ENCODE data around the gene IL22RA1.
A peak's percentile ranks its signal among the peaks of the same experiment; 100 is the strongest.

IL22RA1 gene

DNA sequence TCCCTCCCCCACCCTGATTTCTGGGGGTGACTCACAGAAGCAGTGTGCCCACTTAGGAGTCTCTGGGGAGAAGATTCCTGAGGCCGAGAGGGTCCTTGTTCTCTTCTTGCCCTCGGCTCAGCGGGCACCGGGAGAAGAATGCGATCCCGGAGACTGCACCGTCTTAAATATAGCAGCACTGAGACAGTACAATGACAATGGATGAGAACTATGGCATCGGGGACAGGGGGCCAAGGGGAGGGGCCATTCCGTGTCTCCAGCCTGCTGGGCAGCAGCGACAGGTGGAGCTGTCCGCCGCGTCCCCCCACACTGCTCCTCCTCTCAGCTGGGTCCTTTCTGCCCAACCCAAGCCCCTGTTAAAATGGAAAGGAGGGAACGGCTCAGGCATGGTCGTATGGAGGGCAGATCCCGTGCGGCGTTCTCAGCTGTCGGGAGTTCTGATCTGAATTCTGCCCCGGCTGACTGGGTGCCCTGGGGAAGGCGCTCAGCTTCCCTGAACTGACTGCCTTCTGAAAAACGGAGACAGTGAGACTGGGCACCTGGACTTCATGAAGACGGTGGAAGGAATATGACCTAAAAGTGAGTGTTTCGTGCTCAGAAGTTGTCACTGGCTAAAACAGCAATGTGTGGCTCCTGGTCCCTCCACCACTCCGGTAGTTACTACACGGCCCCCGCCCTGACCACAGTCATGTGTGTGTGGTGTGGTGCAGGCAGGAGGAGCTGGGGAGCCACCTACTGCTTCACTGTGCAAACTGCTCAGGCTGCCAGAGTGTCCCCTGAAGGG lies 30.8 kb downstream of the IL22RA1 start, which contains the start of gene MYOM3:
TSS of gene MYOM3 (minus strand) at position 140 of the 784 bp plus-strand sequence. CDS start 3,499 bp downstream, outside the sequence.
- DNase-seq (ENCODE audit: low read depth in 2 of 2), result peak; percentile 34 to 56

DNA sequence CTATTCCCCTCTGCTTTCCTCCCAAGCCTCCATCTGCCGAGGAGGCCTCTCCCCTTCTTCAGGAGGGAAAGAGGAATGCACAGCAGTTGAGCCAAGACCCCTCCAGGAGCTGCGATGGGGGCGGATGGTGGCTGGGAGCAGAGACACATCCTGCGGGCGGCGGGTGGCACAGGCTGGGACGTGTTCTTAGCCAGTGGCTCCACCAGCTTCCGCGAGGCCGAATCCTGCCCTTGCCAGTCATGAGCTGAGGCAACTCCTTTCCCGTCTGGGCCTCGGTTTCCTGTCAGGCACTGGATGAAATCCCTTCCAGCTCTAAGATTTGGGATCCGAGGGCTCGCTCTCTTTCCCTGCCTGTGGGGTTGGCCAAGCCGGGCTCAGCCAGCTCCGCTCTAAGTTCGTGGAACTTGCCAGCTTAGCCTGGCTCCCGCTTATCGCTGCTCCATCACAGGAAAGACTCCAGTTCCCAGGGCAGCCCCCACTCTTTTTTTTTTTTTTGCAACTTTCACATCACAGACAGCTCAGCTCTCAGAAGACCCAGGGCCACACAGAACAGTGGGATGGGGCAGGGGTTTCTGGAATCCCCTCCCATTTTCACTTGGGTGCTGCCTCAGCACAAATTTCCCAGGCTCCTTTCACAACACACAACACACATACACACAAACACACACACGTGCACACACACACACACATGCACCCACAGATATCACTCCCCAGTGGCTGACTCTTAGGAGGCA lies 31.5 kb downstream of the IL22RA1 start:
- no peak for DNase-seq (ENCODE audit: low read depth in 2 of 2)

DNA sequence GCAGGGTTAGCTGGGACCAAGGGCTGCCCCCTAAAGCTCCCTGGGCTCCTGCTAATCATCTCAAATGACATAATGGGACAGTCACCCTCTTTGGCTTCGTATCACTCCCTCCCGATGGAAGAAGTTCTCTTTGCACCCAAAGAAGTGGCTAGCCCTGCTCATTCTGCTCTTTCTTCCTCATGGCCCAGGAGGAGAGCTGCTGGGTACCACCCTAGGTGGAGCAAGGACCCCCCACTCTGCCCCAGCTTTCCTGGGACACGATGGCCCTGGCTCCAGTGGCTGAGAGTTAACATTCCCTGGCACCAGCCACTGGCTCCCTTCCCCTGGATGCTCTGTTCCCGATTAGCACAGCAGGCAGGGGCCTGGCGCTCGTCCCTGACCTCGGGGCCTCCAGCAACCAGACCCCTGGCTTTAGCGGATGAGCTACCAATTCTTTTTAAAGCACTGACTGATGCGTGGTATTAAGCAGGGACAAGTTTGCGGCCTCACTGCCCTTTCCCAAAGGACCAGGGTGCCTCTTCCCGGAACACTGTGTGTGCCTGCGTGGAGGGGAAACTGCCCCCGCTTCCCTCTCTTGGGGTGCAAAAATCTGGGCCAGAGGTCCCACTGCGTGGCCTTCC lies 32.2 kb downstream of the IL22RA1 start:
- DNase-seq (ENCODE audit: low read depth in 2 of 2), result no peak

DNA sequence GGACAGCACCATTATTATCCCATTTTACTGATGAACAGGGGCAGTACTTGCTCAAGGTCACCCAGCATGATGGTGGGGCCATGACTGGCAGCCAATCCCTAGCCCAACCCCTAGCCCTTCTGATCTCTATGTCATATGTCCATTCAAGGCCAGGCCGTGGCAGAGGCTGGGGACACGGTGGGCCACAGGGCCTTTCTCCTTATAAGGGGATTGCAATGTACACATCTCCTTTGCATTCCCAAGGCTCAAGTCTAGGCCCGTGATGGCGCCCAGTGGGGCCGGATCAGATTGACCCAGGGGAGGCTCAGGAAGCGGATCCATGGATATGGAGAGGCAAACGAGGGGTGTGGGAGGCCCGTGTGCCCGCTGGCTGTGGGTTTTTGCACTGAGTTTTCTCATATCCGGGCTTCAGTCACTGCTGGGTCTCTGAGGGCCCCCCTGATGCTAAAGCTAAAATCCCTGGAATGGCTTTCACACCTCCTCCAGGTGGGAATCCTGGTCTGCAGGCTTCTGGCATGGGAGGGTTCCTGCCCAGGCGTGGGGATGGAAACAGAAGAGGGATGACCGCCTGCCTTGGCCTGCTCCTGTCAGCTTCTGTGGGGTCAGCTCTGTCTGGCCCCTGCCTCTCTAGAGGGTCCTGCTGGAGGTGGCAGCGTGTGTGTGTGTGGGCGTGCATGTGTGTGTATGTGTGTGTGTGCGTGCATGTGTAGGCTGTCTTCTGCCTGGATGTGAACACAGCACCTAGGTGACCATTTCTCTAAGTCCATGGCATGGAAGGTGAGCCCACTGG lies 33.1 kb downstream of the IL22RA1 start:
- DNase-seq (ENCODE audit: low read depth in 2 of 2), result no peak

DNA sequence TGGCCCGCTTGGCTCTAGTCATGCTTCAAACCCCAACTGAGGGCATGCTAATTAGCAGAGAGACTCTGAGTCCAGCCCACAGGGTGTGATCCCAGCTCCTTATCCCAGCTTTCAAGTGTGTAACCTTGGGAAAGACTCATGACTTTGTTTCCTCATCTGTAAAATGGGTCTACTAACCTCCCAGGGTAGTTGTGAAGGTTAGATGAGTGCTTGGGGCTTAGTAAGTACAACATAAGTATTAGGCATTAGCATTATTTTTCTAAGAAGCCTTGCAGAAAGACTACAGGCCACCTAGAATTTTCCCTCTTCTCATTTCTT lies 33.8 kb downstream of the IL22RA1 start:
- DNase-seq (ENCODE audit: low read depth in 2 of 2), result no peak

DNA sequence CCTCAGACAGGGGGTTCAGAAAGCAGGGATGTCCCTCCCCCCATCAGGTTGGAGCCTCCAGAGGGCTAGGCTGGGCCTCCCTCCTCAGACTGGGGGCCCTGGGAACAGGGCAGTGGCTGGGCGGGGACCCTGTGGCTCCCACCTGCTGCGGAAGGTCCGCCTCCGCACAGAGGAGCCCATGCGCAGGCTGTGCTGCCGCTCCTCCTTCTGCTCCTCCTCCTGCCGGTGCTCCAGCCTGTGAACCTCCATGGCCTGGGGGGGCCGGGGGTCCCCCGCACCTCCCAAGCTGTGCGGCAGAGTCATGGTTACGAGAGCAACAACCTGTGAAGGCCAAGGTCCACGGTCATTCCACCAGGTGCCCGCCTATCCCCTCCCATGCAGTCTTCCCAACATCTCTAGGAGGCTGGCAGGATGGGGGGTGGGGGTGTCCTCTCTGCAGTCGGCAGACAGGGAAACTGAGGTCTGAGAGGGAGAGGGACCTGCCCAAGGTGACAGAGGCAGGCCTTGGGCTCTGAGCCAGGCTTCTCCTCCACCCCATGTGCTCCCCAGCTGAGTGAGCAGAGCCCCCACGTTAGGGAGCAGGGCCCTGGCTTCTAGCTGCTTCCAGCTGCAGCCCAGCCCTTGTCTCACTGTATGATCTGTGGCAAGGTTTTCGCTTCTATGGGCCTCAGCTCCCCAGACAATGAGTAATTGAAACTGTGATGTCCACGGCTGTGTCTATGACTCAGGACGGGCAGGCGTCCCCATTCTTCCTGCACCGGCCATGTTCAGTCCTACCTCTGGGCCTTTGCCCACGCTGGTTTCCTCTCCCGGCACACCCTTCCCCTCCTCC lies 34.4 kb downstream of the IL22RA1 start:
- no peak for DNase-seq (ENCODE audit: low read depth in 2 of 2)

DNA sequence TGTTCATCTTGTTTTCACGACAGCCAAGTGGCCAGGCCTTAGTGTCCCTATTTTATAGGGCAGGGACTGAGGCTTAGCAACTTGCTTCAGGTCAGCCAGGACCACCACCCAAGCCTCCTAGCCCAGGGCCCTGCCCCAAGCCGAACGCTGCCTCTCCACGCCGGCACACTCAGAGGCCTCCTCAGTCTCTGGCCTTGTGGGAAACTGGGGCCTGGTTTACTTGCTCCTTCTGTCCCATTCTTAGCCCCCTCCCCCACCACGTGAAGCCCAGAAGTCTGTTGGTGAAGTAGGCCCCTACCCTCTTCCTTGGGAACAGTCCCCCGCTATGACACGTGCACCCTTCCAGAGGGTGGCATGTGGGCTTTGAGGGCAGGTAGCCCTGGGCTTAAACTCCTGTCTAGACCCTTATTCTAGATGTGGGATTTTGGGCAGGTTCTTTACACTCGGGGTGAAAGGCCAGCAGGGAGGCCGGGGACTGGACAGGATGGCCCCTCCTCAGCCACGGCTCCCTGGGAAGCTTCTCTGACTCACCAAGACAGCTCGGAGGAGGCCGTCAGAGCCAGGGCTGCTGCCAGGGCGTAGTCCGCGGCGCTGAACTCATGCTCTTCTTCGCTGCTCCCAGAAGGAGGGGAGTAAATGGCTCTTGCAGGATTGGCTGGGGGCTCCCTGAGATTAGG lies 35.3 kb downstream of the IL22RA1 start:
- DNase-seq (ENCODE audit: low read depth in 2 of 2), result no peak

DNA sequence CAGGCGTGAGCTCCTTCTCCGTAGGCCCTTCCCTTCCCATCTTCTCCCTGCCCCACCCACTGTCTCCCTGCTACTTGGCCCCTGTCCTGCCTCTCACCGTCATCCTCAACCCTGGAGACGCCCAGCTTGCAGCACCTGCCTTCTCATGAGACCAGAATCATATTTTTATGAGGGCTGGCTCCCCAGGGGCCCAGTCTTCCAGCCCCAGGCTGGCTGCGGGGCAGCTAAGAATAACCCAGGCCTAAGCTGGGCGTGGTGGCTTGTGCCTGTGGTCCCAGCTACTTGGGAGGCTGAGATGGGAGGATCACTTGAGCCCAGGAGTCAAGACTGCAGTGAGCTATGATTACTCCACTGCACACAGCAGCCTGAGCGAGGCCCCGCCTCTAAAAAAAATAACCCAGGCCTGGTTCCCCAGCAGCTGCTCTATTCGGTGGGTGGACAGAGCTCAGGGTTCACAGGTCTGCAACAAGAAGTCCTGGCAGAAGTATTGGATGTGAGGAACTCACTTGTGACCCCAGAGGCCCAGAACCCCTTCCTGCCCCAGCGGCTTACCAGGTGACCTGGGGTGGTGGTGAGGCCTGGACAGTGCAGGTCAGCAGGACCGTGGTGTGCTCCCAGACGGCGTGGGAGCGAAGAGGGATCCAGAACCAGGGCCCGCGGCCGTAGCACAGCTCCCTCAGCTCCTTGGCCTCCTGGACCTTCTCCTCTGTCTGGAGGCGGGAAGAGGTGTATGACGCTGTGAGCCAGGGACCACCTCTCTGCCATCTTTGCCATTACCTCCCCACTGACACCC lies 37.4 kb downstream of the IL22RA1 start:
- DNase-seq (ENCODE audit: low read depth in 2 of 2), result no peak

DNA sequence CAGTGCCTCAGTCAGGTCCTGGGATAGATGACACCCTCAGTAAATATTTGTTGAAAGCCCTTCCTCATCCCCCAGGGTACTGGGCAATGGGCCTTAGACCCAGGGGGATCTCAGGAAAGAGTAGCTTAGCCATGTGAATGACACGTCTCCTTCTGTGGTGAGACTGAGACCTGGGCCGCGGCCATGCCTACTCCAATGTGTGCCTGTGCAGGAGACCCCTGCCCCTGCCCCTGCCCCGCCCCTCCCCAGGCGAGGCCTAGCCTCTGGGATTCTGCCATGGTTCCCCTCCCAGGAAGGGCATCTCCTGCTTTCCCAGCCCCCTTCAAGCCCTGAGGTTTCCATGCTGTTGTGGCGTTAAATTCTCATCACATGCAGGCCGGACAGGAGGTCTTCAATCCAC lies 38.1 kb downstream of the IL22RA1 start:
- no peak for DNase-seq (ENCODE audit: low read depth in 2 of 2)

DNA sequence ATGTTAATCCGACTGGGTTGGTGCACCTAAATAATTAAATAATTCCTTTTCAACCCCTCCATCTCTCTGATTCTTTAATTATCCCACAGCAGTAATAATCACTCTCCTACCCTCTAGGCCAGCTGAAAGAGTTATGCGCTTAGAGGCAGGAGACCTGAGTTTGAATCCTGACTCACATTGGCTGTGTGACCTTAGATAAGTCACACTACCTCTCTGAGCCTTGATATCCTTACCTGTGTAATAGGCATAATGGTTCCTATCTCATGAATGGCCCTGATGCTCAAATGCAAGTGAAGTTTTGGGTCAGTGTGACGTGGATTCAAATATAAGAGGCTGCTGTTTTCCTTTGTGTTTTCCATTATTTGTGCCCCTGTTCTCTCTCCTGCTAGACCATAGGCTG lies 39.1 kb downstream of the IL22RA1 start:
- no peak for DNase-seq (ENCODE audit: low read depth in 2 of 2)

DNA sequence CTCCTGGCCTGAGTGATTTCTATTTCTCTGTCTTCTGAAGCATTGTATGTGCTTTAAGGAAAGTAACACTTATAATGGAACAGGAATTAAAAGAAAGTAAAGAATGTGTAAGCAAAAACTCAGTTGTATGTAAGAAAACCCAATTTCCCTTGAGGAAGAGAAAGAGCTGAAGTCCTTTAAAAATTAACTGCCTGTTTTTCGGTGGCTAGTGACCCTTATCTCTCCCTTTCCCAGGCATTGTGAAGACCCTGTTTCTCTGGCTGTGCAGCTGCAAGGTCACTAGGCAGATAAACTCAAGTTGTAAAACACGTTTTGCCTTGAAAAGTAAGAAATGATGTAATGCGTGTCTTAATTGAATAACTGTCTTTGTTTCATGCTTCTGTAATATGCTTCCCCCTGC lies 39.5 kb downstream of the IL22RA1 start:
- no peak for DNase-seq (ENCODE audit: low read depth in 2 of 2)

DNA sequence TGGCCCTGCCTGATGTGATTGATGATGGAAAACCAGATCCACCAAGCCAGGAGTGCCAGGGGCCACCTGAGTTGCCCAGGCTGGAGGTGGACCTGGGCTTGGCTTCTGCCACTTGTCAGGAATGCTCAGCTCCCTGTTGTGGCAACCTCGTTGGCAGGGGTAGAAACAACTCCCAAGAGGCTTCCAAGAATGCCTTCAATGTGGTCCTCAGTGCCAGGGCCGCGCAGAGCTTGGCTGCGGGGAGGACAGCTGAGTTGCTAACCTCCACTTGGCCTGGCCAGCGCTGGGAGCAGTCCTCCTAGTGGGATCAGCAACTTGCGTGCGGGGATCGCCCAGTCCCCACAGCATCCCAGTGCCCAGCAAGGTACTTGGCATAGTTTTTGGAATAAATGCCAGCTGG lies 40.0 kb downstream of the IL22RA1 start:
- no peak for DNase-seq (ENCODE audit: low read depth in 2 of 2)

DNA sequence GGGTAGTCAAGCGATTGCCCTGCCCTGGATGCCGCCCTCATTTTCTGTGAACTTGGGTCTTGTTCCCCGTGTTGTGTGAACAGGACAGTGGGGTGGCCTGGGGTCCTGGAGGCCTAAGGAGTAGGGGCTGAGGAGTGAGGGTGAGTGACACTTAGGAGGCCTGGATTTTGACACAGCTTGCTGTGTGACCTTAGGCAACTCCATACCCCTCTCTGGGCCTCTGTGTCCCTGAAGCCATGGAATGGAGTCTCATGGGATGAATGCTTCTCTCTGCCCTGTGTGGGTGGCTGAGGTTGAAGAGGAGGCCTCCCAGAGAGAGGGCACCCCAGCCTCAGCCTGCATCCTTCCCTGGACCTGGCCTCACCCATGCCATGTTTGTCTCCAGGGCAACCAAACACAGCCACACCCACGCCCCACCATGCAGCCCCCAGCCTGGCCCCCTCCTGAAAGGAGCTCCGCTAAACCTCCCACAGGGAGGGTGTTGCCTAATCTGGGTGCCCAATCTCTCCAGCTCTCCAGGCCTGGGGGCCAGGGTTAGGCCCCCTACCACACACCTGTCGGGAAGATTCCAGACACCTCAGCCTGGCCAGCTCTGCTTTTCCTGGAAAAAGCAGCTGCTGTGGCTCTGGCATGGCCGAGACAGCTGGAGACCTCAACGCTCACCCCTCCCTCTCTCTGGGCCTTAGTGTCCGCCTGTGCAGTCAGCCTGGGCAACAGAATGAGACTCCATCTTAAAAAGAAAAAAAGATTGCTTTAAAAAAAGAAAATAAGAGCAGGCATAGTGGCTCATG lies 40.9 kb downstream of the IL22RA1 start:
- no peak for DNase-seq (ENCODE audit: low read depth in 2 of 2)

DNA sequence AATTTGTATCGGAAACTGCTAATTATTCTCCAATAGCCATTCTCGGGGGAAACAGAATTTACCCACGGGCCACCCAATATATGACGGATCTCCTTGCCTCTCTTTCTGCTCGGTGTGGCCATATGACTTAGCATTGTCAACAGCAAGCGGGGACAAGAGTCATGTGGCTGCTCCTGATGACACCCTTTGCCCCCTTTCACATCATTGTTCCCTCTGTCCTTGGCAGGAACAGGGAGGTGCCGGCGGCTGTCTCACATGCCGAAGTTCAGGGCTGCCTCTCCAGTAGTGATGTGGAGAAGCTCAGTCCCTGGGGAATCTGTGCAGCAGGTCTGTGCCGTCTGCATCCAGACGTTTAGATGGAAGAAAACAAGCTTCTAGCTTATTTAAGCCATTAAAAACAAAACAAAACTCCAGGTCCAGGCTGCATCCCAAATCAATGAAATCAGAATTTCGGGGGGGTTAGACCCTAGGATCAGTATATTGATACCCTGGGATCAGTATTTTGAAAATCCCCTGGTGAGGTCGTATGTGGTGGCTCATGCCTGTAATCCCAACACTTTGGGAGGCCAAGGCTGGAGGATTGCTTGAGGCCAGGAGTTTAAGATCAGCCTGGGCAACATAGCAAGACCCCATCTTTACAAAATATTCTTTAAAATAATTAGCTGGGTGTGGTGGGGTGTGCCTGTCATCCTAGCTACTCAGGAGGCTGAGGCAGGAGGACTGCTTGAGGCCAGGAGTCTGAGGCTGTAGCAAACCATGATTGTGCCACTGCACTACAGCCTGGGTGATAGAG lies 41.8 kb downstream of the IL22RA1 start:
- DNase-seq (ENCODE audit: low read depth in 2 of 2), result no peak

DNA sequence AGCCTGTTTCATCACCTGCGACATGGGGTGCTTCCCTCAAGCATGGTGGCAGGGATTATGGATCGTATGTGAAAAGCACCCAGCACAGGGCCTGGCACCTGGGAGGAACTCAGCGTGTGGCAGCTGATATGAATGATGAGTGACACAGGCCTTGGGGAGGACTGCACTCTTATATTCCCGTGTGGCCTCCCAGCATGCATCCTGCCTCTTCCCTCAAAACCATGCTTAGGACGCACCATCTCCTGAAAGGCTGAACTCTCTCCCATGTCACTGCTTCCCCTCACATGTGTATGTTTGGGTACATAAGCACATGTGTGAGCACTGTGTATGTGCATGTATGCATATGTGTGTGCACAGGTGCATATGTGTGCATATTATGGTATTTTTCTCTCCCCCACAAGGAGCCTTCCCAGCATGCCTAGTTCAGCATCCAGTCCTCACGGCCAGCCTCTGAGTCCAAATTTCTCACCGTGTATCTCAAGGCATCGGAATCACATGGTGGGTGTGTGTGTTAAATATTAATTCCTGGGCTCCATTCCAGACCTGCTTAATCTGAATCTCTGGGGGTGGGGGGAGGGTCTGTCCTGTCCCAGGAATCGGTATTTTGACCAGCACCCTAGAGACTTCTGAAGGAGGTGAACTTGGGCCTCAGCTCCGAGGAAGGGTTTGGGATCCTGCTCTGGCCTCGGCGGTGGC lies 43.8 kb downstream of the IL22RA1 start:
- no peak for DNase-seq (ENCODE audit: low read depth in 2 of 2)

DNA sequence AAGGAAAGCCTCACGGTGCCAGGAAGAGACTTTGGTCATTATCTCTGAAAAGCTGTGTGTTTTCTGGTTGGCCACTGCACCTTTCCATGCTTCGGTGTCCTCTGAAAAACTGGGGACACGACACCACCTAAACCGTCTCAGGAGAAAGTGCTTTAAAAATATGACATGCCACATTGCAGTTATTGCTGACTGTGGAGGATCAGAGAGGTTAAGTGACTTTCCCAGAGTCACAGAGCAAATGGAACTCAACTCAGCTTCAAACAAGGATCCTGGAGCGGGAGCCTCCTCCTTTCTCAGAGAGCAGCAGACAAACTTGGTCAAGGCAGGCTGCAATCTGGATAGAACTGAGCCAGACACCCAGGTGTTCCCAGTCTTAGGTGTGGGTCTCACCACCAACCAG lies 44.8 kb downstream of the IL22RA1 start:
- DNase-seq (ENCODE audit: low read depth in 2 of 2), result no peak

DNA sequence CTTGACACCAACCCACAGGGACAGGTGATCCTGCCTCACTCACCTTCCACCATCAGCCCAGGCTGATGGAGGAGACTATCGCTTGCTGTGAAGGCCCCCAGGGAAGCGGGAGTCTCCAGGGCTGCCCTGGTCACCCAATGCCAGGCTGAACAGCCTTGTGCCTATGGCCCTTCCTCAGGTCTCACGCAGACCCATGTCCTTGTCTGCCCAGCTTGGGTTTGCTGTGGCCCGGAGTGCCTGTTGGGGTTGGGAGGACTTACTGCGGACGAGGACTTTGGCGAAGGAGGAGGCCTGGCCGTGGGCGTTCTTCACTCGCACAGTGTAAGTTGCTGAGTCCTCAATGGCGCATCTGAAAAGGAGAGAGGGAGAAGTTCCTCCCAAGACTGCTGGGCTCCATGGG lies 45.3 kb downstream of the IL22RA1 start:
- no peak for DNase-seq (ENCODE audit: low read depth in 2 of 2)

DNA sequence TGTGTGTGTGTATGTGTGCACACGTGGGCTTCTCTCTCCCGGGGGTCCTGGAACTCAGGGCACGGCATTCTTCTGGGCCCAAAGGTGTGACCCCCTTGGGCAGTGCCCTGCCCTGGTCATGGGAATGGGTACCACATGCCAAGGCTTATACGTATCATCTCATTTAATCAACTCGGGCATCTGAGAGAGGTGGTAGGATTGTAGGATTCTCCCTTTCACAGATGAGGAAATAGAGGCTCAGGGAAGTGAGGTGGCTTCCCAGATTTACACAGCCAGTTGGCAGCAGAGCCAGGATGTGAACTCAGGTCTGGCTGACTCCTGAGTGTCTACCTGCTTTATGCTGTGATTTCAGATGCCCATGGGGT lies 46.2 kb downstream of the IL22RA1 start:
- no peak for DNase-seq (ENCODE audit: low read depth in 2 of 2)

All from stimulated activated CD8-positive, alpha-beta memory T cell treated with anti-CD3 and anti-CD28 coated beads, Interleukin-2, amount 100 ng/mL, for 48 hours (primary cell).